VCaP (cell line): ENCODE measurements around the gene TSC22D3.
"Not testable (repeated sequence)": the region's sequence is repeated elsewhere in the genome, so short reads cannot be mapped to it uniquely, and the experiment has no call there.

ENCODE experiments used
- H3K27ac ChIP-seq: fragments of 450-650 bp; 2 replicates; pipeline ENCODE4 v1.5.1; 2017
- TF ChIP-seq, protein P1 (sequence below): fragments of 450-650 bp; conservative IDR thresholded peaks from 2 replicates; pipeline ENCODE4 v1.5.1; 2017; ENCODE audit warnings: mild to moderate bottlenecking, moderate library complexity

TSC22D3 gene

DNA sequence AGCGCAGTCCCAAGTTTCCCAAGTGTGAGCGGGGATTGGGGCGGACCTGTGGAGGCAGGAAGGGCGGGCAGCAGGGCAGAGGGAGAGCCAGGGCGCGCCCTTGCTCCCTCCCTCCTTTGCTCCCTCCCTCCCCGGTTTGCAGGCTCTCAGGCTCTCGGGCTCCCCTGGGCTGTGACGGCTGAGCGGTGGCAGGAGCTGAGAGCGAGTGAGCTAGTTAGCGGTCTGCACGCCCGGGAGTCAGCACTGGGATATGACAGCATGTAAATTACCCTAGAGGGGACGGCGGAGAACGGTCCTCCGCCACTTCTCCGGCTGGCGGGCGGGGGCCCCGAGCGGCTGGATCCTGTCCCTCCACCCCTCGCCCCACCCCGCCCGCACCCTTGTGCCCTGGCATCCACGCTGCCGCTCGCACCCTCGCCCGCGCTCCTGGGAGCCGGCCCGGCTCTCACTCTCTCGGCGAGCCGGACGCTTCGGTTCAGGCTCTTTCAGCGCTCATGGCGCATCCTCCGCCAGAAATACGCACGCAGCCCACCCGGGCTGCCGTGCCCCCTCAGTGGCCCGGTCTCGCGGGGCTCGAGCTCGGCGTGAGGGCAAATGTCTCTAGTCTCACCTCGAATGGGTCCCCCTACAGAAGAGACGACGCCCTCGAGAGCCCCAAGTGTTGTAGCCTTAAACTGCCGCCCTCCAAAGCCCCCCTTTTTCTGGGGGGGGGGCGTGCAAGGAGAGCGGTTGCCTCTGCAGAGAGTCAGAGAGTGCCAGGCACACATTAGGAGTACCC lies at the start of gene TSC22D3:
Gene TSC22D3, minus strand, starts transcription at position 54 of the 778 bp plus-strand sequence. CDS start 368 bp downstream, outside the sequence.
- TF ChIP-seq, protein P1, sequence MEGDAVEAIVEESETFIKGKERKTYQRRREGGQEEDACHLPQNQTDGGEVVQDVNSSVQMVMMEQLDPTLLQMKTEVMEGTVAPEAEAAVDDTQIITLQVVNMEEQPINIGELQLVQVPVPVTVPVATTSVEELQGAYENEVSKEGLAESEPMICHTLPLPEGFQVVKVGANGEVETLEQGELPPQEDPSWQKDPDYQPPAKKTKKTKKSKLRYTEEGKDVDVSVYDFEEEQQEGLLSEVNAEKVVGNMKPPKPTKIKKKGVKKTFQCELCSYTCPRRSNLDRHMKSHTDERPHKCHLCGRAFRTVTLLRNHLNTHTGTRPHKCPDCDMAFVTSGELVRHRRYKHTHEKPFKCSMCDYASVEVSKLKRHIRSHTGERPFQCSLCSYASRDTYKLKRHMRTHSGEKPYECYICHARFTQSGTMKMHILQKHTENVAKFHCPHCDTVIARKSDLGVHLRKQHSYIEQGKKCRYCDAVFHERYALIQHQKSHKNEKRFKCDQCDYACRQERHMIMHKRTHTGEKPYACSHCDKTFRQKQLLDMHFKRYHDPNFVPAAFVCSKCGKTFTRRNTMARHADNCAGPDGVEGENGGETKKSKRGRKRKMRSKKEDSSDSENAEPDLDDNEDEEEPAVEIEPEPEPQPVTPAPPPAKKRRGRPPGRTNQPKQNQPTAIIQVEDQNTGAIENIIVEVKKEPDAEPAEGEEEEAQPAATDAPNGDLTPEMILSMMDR, result no peak; the same call in 1 of the 2 replicates

DNA sequence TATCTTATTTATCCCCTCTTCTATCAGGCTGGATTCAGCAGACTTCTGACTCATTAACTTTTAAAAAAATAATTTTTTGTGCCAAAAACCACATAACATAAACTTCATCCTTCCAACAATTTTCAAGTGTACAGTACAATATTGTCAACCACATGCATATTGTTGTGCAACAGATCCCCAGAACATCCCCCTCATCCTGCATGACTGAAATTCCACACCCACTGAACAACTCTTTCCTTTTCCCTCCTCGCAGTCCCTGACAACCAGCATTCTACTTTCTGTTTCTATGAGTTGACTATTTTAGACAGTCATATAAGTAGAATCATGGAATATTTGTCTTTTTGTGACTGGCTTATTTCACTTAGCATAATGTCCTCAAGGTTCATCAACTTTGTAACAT lies 47.9 kb upstream of the TSC22D3 start:
- H3K27ac ChIP-seq, result no peak overlapping the region
- TF ChIP-seq, protein P1, result no peak

More for the DNA sequence above, at the start of gene TSC22D3:
- H3K27ac ChIP-seq, result no peak within 1 kb of the TSS

DNA sequence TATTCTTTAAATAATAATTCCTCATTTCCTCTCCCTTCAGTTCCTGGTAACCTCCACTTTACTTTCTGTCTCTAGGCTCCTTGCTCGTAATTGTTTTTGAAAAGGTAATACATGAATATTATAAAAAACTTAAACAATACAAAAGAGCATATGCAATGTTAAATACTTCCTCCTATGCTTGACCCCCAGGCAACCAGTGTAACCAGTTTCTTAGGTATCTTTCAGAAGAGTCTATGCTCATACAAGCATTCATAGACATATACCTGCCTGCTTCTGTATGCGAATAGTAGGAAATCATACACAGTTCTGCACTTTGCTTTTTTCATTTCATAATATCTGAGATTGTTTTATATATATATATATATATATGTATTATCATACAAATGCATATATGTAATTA lies 47.5 kb upstream of the TSC22D3 start:
- TF ChIP-seq, protein P1, result no peak
- no peak overlapping the region for H3K27ac ChIP-seq

DNA sequence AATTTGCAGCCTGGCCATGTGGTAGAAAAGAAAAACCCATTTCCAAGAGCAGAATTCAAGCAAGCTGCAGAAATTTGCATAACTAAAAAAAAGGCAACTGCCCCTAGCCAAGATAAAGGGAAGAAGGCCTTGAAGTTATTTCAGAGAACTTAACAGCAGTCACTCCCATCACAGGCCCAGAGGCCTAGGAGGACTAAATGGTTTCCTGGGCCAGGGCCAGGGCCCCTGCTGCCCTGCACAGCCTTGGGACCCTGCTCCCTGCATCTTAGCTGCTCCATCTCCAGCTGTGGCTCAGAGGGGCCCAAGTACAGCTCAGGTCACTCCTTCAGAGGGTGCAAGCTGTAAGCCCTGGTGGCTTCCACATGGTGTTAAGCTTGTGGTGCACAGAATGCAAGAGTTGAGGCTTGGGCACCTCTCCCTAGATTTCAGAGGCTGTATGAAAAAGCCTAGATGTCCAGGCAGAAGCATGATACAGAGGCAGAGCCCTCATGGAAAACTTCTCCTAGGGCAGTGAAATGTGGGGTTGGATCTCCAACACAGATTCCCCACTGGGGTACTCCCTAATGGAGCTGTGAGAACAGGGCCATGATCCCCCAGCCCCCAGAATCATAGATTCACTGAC lies 43.4 kb upstream of the TSC22D3 start:
- no peak overlapping the region for H3K27ac ChIP-seq
- TF ChIP-seq, protein P1, result no peak

DNA sequence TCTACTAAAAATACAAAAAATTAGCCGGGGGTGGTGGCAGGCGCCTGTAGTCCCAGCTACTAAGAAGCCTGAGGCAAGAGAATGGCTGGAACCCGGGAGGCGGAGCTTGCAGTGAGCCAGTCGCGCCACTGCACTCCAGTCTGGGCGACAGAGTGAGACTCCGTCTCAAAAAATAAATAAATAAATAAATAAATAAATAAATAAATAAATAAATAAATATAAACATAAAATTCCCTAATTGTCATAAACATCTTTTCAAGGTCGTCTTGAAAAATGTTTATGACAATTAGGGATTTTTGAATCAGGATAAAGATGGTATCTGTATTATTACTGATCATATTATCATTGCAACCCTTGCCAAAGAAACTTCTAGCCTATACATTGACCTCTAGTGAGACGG lies 34.5 kb upstream of the TSC22D3 start:
- H3K27ac ChIP-seq, result not testable (repeated sequence)

DNA sequence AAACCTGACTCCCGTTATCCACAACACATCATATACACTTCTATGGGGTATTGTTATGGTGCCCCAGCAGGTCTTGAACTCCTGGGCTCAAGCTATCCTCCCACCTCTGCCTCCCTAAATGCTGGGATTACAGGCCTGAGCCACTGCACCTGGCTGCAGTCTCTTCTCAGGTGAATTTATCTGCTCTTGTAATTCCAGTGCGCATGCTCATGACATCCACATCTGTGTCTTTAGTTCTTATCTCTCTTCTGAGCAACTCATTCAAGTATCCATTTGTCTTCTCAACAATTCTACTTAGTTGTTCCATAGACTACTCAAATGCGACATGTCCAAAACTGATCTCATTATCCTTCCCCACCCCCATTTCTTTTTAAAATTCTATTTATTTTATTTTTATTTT lies 29.6 kb upstream of the TSC22D3 start:
- TF ChIP-seq, protein P1, result no peak
- no peak overlapping the region for H3K27ac ChIP-seq

DNA sequence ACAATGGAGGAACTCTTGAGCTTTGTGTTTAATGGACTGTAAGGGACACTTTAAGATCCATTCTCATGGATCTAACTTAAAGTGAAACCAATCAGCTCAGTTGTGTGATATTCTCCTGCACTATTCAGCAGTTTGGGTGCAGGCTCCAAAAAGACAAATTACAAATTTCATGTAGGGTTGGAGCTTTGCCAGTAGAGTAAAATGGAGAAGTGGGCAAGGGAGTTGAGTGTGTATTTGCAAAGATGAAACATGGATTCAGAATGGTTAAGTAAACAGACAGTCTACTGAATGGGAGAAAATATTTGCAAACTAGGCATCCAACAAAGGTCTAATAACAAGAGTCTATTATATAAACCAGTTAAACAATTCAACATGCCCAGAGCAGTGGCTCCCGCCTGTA lies 28.8 kb upstream of the TSC22D3 start:
- TF ChIP-seq, protein P1, result no peak
- no peak overlapping the region for H3K27ac ChIP-seq

DNA sequence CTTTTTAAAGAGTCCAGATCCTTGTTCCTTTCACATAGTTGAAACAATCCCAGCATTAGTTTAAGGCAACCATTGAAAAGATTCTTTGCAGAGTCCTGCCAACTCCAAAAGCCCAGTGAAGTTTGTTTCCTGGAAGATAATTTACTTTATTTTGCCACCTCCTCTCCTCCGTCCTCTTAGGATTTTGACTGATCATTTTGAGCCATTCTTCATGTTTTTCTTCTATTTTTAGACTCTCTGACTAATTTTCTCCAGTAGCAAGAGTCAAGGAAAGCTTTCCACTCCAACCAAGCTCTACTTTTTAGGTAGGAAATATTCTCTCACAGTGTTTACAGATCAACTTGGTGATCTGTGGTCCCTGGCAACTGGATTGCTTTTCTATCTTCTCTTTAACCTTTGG lies 12.2 kb upstream of the TSC22D3 start:
- H3K27ac ChIP-seq, result no peak overlapping the region
- TF ChIP-seq, protein P1, result no peak
